GM19239 (cell line): ENCODE results near the gene LPIN3.
"Not testable (repeated sequence)": the region's sequence is repeated elsewhere in the genome, so short reads cannot be mapped to it uniquely, and the experiment has no call there.

Source experiments
- DNase-seq: peaks from one replicate; pipeline ENCODE4 v3.0.0; 2011; ENCODE audit warnings: low spot score; ENCODE audit not compliant: insufficient read length
- FAIRE-seq: peaks from 2 replicates; lab custom pipeline; 2011; peaks lifted over from hg19 to GRCh38; lab: Jason Lieb, UNC

Gene LPIN3, protein sequence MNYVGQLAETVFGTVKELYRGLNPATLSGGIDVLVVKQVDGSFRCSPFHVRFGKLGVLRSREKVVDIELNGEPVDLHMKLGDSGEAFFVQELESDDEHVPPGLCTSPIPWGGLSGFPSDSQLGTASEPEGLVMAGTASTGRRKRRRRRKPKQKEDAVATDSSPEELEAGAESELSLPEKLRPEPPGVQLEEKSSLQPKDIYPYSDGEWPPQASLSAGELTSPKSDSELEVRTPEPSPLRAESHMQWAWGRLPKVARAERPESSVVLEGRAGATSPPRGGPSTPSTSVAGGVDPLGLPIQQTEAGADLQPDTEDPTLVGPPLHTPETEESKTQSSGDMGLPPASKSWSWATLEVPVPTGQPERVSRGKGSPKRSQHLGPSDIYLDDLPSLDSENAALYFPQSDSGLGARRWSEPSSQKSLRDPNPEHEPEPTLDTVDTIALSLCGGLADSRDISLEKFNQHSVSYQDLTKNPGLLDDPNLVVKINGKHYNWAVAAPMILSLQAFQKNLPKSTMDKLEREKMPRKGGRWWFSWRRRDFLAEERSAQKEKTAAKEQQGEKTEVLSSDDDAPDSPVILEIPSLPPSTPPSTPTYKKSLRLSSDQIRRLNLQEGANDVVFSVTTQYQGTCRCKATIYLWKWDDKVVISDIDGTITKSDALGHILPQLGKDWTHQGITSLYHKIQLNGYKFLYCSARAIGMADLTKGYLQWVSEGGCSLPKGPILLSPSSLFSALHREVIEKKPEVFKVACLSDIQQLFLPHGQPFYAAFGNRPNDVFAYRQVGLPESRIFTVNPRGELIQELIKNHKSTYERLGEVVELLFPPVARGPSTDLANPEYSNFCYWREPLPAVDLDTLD

DNA sequence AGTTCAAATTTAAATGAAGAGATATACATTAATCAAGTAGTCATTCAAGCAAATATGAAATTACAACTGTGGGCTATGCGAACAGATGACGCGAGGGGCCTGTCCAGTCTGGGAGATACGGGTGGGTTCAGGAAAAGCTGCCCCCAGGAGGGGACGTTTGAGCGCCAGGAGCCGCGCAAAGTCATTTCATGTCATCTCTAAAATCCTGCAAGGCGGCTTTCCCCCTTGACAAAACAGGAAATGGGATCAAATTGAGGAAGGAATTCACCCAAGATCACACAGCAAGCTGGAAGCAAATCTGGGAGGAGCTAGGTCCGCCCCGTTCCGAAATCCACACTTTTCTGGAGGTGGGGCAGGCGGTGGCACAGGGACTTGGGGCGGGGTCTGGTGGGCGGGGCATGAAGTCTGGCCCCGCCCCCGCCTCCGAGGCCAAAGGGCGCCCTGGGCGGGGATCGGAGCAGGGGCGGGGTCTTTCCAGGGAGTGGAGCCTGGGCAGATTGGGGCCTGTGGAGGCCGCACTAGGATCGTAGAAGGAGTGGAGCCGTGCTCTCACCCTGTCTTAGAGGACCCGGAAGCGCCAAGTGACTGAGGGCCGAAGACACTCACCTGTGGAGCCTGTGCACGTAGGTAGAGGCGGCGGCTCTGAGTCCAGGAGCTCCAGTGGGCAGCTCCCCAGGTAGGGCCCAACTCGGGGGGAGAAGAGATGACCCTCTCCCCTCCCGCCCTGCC is at the start of gene LPIN3:
LPIN3 (plus strand) TSS at position 495 of the 729 bp plus-strand sequence. CDS start 4,983 bp downstream, outside the sequence.
- FAIRE-seq = peak; percentile 73

DNA sequence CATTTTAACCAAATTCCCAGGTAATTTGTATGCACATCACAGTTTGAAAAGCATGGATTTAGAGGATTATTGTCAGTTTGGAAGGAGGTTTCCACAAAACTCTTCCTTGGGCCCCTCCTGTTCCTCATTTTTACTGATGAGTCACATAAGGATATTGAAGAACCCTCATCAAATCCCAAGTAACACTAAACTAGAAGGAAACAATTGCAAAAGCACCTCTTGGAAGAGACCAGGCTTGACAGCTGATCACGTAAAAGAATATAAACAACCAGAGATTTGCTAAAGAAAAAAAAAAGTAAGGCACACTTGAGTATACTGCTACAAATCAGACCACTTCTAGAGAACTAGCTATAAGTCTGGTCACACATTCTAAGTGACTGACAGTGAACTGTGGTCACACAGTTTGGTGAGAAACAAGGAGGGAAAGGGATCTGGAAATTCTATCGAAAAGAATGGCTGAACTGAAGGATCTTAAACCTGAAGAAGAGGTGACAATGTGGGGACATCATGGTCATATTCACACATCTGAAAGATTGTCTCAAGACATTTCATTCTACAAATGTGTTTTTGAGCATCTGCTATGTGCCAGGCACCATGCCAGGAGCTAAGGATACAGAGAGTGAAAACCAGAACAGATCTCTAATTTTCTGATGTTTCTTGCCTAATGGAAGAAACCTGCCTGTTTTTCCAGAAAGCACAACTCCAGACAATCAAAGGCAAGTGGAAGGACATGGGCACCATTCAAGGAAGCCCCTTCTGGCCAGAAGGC is 47.2 kb upstream of the LPIN3 start:
- FAIRE-seq (no peak), DNase-seq (no peak)

More for the DNA sequence above, at the start of gene LPIN3:
- DNase-seq = no peak

DNA sequence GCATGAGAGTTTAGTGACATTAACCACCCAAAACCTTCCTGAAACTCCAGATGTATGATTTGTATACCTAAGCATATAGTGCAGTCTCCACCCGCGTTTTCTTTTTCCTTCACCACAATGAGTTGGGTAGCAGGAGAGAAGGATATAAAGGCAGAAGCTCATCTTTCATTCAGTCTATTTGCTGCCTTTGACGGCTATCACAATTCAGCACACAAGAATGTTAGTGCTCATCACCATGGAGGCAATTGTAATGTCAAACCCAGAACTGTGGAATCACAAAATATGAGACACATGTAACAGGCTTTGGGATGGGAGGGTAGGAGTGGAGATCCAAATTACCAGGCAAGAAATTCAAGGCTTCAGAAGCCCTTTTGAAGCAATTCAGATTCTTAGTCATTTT is 40.7 kb upstream of the LPIN3 start:
- DNase-seq (no peak), FAIRE-seq (no peak)

DNA sequence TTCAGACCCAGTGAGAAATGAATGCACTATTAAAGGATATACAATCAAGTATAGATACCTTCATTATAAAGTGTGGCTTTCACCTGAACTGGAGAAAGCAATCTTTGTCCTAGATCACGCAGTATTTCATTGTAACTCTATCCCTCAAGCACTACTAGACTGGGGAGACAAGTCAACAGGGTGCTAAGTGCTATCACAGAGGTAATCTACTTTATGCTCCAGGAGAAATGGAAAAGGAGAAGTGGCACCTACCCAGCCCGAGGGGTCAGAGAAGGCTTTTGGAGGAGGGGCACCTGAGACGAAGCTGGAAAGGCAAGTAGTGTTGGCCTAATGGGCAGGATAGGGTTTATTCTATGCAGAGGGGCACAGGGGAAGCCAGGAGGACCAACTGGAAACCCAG is 40.2 kb upstream of the LPIN3 start:
- DNase-seq (no peak), FAIRE-seq (no peak)

DNA sequence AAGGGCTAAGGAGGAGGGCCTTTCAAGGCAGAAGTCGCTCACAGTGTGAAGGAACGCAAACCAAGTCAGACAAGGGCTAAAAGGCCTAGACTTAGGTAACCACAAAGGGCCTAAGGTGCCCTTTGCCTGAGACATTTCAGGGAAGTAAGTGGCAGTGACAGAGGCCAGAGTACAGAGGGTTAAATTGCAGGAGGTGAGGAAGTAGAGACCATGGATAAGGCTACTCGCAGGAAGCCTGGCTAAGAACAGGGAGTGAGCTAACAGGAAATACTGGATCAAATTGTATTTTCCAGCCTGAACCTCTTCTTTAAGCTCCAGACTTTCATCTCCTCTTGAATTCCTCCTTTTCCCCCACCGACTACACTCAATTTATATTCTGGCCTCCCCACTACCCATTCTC is 39.7 kb upstream of the LPIN3 start:
- FAIRE-seq (no peak), DNase-seq (no peak)

DNA sequence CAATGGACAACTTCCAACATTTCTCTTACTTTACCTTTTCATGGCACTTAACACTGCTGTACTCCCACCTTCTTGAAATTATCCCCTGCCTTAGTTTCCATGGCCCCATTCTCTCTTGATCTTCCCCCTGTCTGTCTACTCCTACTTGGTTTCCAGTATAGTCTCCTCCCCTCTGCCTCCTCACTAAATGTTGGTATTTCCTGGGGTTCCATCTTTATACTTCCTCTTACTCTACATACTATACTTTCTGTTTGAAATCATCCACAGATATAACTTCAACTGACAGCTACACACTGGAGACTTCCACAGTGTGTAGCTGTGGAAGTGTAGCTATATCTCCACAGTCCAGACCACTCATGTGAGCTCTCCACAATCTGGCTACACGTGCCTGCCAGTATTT is 36.6 kb upstream of the LPIN3 start:
- no peak for FAIRE-seq
- no peak for DNase-seq

DNA sequence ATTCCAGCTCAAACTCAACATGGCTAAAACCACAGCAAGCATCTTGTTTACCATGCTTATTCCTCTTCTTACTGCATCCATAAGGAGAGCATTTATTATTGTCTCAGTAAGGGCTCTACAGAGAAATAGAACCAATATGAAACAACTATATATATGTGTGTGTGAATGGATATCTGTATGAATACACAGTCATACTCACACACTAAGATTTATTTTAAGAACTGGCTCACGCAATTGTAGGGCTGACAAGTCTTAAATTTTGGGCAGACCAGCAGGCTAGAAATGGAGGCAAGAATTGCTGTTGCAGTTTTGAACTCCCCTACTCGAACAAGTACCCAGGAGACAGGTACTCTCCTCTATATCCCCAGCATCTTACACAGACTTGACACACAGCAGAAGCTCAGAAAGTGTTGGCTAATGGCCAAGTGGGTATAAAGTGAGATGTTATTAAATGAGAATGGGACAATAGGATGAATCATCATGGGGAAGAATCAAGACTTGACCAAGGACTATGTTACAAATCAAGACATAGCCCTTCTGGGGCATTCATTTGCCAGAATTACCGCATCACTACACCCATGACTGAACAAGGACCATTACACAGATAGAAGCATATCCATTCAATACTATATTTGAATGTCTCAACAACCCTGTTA is 36.1 kb upstream of the LPIN3 start:
- DNase-seq (no peak), FAIRE-seq (no peak)

DNA sequence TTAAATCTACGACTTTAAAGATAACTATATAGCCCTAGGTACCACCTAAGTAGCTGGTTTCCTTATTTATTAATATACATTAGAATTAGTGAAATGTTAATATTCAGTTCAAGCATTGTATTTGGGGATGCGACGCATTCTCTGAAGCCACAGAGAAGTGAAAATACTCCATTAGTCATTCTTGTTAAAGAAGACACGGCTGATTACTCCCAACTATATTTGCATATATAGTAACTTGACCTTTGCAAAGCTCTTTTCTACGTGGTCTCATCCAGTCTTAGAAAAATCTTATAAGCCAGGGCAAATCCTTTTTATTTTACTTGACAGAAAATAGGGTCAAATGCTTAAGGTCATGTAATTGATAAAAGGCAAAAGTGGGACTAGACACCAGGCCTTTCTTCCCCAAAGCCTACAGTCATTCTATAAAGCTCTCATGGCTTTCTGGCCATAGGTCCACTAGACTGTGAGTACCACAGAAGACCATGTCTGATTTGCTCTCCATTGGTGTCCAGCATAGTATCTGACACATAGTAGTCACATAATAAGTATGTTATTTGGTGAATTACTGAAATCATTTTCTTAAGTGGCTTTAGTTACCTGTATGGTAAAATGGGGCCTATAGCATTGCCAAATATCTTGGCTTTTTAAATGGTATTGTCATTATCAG is 34.4 kb upstream of the LPIN3 start:
- FAIRE-seq (peak; percentile 77), DNase-seq (peak; percentile 39)

DNA sequence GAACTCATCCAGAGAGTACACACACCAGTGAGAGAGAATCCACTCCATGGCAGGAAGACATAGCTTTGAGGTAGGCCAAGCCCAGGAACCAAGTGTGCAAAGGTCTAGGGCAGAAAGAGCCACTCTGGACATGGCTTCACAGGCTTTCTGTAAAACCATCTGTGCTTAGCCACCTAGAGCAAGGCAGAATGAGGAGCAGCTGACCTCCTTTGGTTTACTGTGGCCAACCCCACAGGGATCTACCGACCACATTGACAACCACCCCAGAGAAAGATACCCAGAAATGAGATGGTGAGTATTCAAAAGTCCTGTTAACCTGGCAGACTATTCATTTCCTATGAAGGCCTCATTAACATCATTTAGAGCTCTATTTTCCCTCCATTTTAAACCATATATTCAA is 33.6 kb upstream of the LPIN3 start:
- no peak for DNase-seq
- no peak for FAIRE-seq

DNA sequence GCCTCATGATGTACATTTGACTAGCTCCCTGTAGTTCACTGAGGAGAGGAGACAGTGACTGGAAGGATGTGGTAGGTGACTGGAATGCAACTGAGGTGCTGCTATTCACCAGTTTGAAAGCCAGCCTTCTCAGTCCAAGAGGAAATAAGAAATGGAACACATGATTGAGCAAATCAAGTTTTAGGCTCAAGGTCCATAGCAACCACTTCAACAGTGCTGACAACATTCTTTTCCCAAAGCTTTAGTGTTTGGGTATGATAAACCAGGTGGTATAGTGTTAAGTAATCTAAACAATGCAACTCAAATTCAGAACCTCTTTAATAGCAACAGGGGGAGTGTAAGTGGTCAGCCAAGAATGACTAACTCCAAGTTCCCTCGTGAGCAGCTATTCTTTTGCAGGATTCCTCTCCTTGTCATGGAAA is 32.3 kb upstream of the LPIN3 start:
- DNase-seq = no peak
- peak; percentile 35 for FAIRE-seq

DNA sequence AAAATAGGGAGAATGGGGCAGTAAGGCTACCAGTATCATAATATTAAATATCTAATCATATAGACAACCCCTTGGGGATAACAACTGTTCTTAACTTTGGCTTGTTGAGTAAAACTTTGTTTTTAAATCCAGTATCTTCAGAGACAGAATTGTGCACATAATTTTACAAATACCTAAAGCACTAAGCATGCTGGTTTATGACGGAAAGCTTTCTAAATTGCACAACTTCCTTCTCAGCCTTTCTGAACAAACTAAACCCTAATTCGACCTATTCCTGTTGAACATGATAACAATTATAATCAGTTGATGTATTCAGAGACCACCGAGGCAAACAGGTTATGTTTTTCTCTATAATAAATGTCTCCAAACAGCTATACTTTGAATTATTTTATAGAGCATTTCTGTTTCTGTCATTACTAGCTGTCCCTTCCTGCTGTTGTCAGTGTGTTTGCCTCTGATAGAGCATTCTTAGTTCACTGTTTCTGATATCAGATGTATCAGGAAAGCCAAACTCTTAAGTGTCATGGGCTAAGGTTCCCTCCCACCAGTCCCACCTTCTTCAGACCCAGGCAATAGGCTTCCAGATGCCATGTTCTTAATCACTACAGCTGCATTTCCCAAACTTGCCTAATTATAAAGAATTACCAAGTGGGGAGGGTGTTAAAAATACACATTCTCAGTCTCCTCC is 31.8 kb upstream of the LPIN3 start:
- DNase-seq (no peak), FAIRE-seq (no peak)

DNA sequence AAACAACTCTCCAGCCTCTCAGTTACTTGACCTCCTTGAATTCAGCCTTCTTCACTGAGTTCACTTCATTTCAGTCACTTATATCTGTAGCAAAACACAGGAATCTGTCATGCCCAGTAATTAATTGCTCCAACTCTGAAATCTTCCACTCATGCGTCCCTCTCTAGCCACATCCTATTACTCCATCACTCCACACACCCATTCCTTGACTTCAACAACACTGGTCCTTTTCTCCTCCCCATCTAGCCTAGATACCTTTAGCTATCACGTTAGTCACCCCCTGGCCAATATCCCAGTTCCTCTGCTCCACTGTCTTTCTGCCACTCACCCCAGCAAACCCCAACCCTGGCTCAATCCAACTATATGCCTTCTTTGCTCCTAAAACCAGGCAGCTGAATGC is 30.8 kb upstream of the LPIN3 start:
- DNase-seq = no peak
- no peak for FAIRE-seq

DNA sequence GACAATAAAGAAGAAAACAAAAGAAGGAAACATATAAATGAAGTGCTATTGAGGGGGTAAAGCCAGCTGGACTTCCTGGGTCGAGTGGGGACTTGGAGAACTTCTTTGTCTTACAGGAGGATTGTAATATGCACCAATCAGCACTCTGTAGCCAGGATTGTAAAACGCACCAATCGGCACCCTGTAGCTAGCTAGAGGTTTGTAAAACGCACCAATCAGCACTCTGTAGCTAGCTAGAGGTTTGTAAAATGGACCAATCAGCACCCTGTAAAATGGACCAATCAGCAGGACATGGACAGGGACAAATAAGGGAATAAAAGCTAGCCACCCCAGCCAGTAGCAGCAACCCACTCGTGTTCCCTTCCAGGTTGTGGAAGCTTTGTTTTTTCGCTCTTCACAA is 28.6 kb upstream of the LPIN3 start:
- not testable (repeated sequence) for FAIRE-seq

DNA sequence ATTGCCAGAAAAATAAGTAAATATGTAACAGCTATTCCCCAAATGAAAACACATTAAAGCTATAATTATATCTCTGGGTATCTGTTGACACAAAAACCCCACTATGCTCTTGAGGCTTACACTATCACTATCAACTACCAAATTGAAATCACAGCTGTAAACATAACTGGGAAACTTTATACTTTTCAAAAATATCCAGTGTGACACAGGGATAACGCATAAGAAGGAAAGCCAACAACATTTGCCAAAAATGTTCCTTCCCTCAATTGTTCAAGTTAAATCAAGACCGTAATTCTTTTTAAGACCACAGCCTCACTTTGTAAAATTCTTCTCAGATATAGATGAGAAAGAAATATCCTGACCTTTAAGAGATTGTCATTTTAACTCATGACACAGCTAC is 26.2 kb upstream of the LPIN3 start:
- DNase-seq (no peak), FAIRE-seq (no peak)

More for the DNA sequence above, 28.6 kb upstream of the LPIN3 start:
- DNase-seq = not testable (repeated sequence)

DNA sequence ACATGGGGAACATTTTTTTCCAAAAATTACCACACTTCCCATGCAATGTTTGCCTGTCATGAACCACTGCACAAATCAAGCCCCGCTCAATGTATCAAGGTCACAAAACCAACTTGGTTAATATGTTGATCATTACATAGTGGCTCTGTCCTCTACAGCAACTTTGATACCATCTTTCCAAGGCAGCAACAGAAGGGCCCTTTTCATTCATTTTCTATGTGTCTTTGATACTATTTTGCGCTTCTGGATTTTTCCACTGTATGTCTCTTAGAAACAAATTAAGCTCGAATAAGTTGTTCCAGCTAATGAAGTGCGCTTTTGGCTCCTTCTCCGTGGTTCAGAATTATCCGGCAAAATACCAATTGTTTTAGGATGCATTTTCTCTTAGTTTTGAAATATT is 24.6 kb upstream of the LPIN3 start:
- FAIRE-seq (no peak), DNase-seq (no peak)

DNA sequence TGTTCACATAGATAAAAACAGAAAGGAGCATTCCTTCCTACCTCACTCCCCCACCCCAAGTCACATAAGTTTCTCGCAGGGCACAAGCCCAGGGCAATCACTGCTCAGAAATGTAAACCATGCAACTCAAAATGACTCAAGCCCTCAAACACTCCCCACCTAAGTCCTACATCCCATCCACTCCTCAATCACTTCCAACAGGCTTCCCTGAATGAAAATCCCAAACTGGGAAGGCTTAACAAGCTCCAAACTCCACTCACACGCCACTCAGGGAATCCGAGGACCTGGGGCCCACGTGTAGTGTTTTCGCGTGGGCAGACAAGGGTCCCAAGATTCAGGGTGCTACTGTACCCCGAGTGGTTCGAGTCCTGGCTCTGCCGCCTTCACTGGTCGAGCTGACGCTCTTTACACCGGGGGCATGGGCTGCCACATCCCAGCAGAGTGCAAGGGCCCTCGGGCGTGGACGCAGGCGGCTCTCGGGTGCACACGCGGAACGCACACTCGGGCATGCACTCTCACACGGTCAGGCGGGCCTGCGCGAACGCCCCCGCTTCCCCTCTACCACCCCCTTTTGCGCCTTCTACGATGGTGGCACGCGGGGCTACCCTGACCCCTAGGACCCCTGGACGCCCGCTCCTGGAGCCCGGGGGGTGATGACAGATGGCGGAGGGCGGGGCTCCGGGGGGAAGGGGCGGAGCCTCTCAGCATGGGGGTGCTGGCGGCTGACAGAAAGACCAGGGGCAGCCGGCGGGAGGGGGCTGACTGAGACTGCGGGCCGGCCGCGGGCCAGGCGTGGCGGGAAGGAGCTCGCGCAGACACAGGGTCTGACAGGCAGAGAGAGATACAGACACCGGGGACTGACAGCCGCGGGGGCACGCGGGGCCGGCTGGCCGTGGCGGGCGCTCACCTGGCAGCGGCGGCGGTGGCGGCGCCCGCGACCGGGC is 23.7 kb upstream of the LPIN3 start:
- peak; percentile 75 for DNase-seq
- peak; percentile 18 for FAIRE-seq
